Activated T-cell treated with anti-CD3 and anti-CD28 coated beads for 24 hours (primary cell): ENCODE results near the gene PCP2.

ENCODE experiments used
- DNase-seq: peaks from one replicate; pipeline ENCODE4 v3.0.0-alpha.2; 2020; ENCODE audit warnings: low read depth

Gene PCP2

GRCh38 chr19:7638802-7639465, 5.4 kb upstream of the PCP2 start:
- no peak for DNase-seq

- no peak for DNase-seq
Observed at GRCh38 chr19:7637374-7638256, 4.1 kb upstream of the PCP2 start.

DNA sequence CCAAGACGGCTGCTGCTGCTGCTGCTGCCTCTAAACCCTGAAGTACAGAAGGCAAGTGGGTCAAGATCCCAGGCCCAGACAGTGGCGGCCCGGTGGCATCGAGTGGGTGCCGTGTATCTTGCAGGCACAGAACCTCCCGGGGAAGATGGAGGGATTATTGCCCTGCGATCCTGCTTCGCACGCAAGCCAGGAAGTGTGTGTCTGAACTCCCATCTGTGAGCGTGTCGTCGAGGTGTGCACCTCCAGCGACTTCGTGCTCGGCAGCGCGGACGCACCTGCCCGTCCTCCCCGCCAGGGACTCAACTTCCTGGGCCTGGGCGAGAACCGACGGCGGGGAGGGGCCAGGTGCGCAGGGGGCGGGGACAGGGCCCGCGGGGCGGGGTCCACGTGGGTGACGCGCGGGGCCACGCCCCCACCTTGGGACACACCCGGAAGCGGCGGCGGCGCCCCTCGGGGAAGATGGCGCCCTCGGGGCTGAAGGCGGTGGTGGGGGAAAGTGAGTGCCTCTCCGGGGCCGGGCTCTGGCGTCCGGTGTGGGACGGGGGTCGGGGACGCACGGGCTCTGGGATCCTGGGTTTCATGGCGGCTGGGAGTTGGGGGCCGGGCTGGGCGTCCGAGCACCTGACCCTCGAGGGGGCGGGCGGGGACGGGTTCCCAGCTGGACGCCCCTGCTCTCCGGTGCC, 3.3 kb upstream of the PCP2 start, which contains the start of gene STXBP2:
TSS of gene STXBP2 (plus strand) at position 420 of the 683 bp plus-strand sequence. CDS start at position 460, 40 bp downstream.
- DNase-seq = peak; percentile 88

- no peak for DNase-seq
Observed at GRCh38 chr19:7636317-7636690, 2.8 kb upstream of the PCP2 start.

- no peak for DNase-seq
Observed at GRCh38 chr19:7635670-7636069, 2.2 kb upstream of the PCP2 start.

- DNase-seq = no peak
Observed at GRCh38 chr19:7632340-7633203, 947 bp downstream of the PCP2 start.

GRCh38 chr19:7631577-7631976, 1.9 kb downstream of the PCP2 start:
- no peak for DNase-seq

GRCh38 chr19:7629347-7630054, 4.0 kb downstream of the PCP2 start, which contains the start of the genes PET100 and XAB2:
PET100 (plus strand) TSS chr19:7629793; CDS start chr19:7629834, 41 bp downstream.
XAB2 (minus strand) TSS chr19:7629545; CDS start chr19:7629527, 18 bp downstream.
- peak; percentile 94 for DNase-seq

GRCh38 chr19:7628589-7629311, 4.8 kb downstream of the PCP2 start:
- no peak for DNase-seq

DNA sequence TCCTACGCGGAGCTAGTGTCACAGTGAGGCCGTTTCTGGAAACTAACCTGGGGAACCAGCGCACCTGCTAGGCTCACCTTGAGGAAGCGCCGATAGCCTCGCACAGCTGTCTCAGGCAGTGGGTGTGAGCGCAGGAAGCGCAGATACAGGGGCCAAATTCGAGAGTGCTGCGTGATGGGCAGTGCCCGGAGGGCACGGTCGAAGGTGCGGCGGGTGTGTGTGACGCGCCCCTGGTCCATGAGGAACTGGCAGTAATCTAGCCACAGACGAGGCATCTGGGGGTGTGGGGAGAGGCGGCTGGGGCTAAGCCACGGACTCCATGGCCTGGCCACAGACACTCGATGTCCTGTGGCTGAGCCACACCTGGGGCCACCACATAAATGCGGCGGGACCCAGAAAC, 6.4 kb downstream of the PCP2 start:
- DNase-seq = no peak

- no peak for DNase-seq
Observed at GRCh38 chr19:7625763-7626372, 7.7 kb downstream of the PCP2 start.

- DNase-seq = no peak
Observed at GRCh38 chr19:7624810-7625209, 8.7 kb downstream of the PCP2 start.

DNA sequence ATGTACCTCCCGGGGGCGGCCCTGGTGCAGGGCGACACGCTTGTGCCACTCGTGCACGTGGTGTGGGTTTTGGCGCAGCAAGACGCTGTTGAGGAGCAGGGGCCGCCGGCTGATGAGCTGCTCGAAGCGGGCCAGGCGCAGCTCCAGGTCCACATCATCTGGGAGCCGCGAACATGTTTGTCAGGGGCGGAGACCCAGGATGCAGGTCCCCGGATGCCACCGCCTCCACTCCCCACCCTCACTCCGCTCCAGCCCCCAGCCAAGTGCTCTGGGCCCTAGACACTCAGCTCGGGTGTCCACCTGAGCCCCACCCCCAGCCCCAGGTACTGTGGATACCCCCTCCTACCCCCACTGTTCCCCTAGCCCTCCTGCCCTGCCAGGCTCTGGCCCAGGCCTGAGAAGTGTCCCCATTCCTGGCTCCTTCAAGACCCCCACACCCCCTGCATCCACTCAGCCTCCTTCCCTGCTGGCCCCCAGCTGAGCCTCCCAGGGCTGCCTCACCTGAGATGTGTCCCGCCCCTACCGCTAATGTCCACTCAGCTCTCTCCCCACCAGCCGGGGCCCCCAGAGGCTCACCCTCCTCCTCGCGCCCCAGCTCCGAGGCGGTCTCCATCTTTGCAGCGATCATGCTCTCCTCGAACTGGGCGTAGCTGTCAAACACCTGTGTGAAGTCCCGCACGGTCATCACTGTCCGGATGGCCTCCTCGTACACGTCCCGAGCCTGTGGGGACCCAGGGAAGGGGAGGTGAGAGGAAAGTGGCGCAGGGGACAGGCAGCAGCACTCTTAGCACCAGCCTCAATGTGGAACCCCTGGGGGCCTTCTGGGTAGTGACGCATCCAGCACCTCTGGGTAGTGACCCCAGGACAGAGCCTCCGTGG, 9.6 kb downstream of the PCP2 start:
- DNase-seq = no peak

DNA sequence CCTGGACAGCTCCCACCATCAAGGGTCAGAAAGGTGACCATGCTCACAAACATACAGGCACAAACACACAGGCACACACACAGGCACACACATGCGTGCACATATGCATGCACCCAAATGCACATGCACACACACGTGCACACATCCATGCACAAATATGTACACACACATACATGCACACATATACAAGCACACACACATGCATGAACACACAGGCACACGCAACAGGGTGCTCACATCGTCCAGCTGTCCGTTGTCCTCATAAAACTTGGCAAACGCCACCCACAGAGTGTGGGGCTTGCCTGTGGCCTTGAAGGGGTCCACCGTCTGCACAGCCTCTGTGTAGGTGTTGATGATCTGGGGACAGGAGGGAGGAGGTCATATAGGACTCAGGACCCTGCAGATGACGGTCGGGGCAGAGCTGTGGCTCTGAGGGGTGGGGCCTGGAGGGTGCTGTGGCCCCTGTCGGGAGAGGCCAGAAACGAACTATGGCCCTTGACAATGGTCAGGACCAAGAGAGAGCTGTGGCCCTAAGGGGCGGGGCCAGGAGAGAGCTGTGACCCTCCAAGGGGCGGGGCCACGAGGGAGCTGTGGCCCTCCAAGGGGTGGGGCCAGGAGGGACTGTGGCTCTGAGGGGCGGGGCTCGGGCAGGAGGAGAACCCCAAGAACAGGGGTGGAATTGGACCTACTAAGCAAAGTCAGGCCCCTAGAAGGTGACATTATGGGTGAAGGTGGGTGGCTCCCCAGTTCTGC, 10.4 kb downstream of the PCP2 start:
- DNase-seq = no peak

DNA sequence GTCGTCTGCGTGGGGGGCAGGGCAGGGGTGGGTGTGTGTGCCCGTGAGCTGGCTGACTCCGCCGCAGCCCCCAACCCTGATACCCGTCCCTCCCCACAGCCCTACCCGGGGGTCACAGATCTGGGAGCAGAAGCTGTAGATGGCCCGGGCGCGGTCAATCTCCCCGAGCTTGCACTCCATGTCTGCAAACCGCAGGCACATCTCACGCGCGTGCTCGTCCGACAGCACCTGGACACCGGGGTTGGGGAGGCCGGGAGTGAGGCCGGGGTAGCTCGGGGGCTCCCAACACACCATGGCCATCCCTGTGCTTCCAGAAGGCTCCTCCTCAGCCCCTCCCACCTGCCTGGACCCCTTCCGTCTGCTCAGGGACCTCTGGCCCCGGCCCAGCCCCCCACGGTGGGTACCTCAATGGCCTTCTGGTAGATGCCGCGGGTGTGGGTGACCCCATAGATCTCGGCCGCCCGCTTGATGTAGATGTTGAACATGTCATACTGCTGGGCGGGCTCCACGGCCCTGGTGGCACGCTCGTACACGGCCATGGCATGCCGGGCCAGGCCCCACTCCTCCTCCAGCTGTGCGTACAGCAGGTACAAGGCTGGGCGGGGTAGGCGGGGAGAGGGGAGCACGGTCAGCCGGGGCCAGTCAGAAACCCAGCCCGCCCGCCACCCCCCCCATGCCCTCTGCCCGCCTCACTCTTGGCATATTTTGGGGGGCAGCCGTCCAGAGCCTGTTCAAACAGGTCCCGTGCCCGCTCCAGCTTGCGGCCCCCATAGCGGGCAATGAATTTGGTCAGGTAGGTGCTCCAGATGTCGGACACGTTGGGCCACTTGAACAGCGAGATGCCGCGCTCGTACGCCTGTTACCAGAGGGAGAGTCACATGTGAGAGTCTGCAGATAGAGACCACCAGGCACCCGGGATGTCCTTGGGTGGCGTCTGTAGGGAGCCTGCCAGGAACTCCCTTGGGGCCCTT, 12.8 kb downstream of the PCP2 start:
- DNase-seq = no peak

- DNase-seq = no peak
Observed at GRCh38 chr19:7619671-7620441, 13.7 kb downstream of the PCP2 start.
